GM18909 (cell line): ENCODE data around the gene KIFC3.
"Not testable (repeated sequence)": the region's sequence is repeated elsewhere in the genome, so short reads cannot be mapped to it uniquely, and the experiment has no call there.

ENCODE experiments used
- ATAC-seq: cut with Tn5 transposase; IDR thresholded peaks from one replicate; pipeline ENCODE4 v1.9.1; 2021; ENCODE audit warnings: mild to moderate bottlenecking; ENCODE audit not compliant: unreplicated experiment, poor library complexity

KIFC3 gene

GRCh38 chr16:57728336-57729181 lies 73.7 kb downstream of the KIFC3 start:
- no peak for ATAC-seq

GRCh38 chr16:57727610-57728009 lies 74.7 kb downstream of the KIFC3 start:
- ATAC-seq, result no peak

GRCh38 chr16:57726433-57726947 lies 75.8 kb downstream of the KIFC3 start:
- ATAC-seq, result no peak

GRCh38 chr16:57725976-57726375 lies 76.3 kb downstream of the KIFC3 start:
- no peak for ATAC-seq

GRCh38 chr16:57725554-57725953 lies 76.7 kb downstream of the KIFC3 start:
- no peak for ATAC-seq

- no peak for ATAC-seq
Observed at GRCh38 chr16:57725151-57725550, 77.1 kb downstream of the KIFC3 start.

- no peak for ATAC-seq
Observed at GRCh38 chr16:57724531-57724930, 77.8 kb downstream of the KIFC3 start.

- no peak for ATAC-seq
Observed at GRCh38 chr16:57723170-57723569, 79.1 kb downstream of the KIFC3 start.

GRCh38 chr16:57722651-57723050 lies 79.6 kb downstream of the KIFC3 start:
- ATAC-seq, result no peak

- ATAC-seq, result no peak
Observed at GRCh38 chr16:57722210-57722499, 80.1 kb downstream of the KIFC3 start.

- no peak for ATAC-seq
Observed at GRCh38 chr16:57721356-57722209, 80.7 kb downstream of the KIFC3 start.

- ATAC-seq, result no peak
Observed at GRCh38 chr16:57720142-57720575, 82.1 kb downstream of the KIFC3 start.

- no peak for ATAC-seq
Observed at GRCh38 chr16:57714047-57714446, 88.2 kb downstream of the KIFC3 start.

- no peak for ATAC-seq
Observed at GRCh38 chr16:57713596-57713995, 88.7 kb downstream of the KIFC3 start.

- not testable (repeated sequence) for ATAC-seq
Observed at GRCh38 chr16:57712569-57712968, 89.7 kb downstream of the KIFC3 start.

- ATAC-seq, result no peak
Observed at GRCh38 chr16:57711993-57712392, 90.3 kb downstream of the KIFC3 start.

GRCh38 chr16:57711346-57711745 lies 90.9 kb downstream of the KIFC3 start:
- ATAC-seq, result no peak

- ATAC-seq, result no peak
Observed at GRCh38 chr16:57709663-57710062, 92.6 kb downstream of the KIFC3 start.
